Measurements from ENCODE around the gene PRELP.

PRELP gene

GRCh38 chr1:203478231-203478630, 2.6 kb downstream of the PRELP start:
- no peak overlapping the region for H3K27ac ChIP-seq
- no peak for TF ChIP-seq CTCF (conservative IDR thresholded peaks at IDR 0.05)

DNA sequence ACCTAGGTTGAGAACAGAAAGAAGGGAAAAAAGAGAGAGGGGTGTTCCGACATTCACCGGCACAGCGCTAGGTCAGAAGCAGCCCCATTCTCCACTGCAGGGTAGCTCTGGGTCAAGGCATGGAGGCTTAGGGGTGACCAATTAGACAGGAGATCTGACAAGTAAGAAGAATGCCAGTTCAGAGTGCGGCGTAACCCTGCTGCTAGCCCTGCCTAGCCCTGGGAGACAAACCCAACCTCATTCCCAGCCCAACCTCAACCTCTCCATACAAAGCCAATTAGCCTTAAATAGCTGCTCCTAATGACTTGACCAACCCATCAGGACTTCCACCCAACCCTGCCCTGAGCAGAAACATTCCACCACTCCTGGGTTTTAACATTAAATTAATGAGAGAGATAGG, 3.4 kb downstream of the PRELP start:
- H3K27ac ChIP-seq, result no peak overlapping the region
- no peak for TF ChIP-seq CTCF (conservative IDR thresholded peaks at IDR 0.05)

DNA sequence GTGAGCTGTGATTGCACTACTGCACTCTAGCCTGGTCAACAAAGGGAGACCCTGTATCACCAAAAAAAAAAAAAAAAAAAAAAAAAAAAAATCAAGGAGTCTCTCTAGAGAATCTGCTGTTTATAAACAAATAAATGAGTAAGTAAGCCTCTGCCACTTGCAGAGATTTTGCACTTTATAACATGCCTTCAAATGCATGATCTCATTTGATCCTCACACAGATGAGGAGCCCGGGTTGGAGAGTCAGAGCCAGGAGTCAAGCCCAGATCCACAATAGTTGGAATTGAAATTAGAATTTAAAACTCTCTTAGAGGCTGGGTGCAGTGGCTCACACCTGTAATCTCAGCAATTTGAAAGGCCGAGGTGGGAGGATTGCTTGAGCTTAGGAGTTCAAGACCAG, 4.0 kb downstream of the PRELP start:
- no peak for TF ChIP-seq CTCF (conservative IDR thresholded peaks at IDR 0.05)
- H3K27ac ChIP-seq, result no peak overlapping the region

DNA sequence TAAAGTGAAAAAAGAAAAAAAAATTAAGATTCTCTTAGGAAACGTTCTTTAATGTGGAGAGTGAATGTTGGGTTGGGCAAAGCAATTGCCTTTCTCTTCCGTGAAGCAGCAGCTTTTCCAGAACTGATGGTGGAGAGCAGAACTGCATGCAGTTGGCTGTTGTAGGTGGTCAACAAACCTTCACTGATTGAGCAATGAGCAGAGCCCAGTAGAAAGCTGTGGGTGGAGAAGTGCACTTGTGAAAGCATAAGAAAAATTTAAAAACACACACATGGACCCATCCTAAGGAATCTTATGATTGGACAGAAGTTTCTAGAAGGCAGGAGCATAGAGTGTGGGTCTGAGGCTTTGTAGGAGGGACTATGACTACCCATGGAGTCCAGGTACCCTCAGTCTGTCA, 4.5 kb downstream of the PRELP start:
- no peak for TF ChIP-seq CTCF (conservative IDR thresholded peaks at IDR 0.05)
- peak overlapping the region; percentile 44 for H3K27ac ChIP-seq

DNA sequence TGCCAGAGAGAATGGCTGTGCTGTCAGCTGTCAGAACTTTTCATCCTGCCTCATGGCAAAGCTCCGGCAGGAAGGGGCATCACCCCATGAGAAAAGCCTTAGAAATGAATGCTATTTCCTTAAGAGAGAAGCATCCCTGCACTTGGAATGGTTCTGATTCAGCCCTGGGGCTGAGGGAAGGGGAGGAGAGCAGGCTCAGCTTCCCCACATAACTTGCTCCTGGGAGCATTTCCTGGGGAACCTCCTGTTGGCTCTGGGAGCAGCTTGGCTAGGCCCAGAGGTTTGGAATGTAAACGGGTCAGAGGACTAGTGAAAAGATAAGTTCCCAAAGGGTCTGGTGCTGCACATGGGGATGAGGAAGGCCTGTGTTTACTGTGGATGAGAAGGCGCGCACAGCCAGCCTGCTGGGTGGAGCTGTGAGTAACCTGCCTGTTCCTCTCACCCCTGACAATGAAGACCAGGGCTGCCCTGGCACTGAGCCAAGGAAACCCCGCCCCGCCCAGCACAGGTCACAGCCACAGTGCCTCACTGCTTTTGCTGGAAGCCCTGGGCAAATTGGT, 5.0 kb downstream of the PRELP start:
- peak overlapping the region; percentile 44 for H3K27ac ChIP-seq
- TF ChIP-seq CTCF (conservative IDR thresholded peaks at IDR 0.05), result no peak

- TF ChIP-seq CTCF (conservative IDR thresholded peaks at IDR 0.05), result no peak
- H3K27ac ChIP-seq, result peak overlapping the region; percentile 44
These were observed 5.6 kb downstream of the PRELP start for GRCh38 chr1:203481196-203481595.

- TF ChIP-seq CTCF (conservative IDR thresholded peaks at IDR 0.05), result no peak
- peak overlapping the region; percentile 44; the same call in 1 of the 2 replicates for H3K27ac ChIP-seq
These were observed 11.2 kb downstream of the PRELP start for GRCh38 chr1:203486618-203487370.
